K562 (cell line): Measurements from ENCODE around the gene LMO2. TPM values are rescaled to one million over a fixed set of nuclear protein-coding genes. Genes with fewer than 3 reads are reported as not detected.
A peak's percentile ranks its signal among the peaks of the same experiment; 100 is the strongest.

Experiments
- ATAC-seq: fragments of 200-7000 bp; cut with Tn5 transposase; 3 replicates; pipeline ENCODE4 v1.9.1; 2020; ENCODE audit warnings: moderate library complexity
- BruUV-seq: library from RNA; stranded (reverse); fragments of 400-500 nt; replicated peaks from 2 replicates; lab custom pipeline; 2021; lab: Mats Ljungman, UMichigan
- CTCF ChIA-PET: fragments of 300-600 bp; formaldehyde crosslinking; extraction: SDS; loops from one replicate; lab custom pipeline; 2021; ENCODE audit warnings: low intra/inter-chr PET ratio; lab: Yijun Ruan, JAX
- POLR2A ChIA-PET: fragments of 300-600, 350-650 bp; sonication (Branson Sonifier 250); formaldehyde crosslinking; extraction: SDS; loops from one replicate; lab custom pipeline; 2021; ENCODE audit warnings: antibody characterized with exemption, inconsistent platforms; lab: Yijun Ruan, JAX
- DNase-seq, 4 experiments: peaks; one replicate each; pipeline versions ENCODE4 v3.0.0 to v3.0.0-alpha.2; 2011 to 2018; ENCODE audit warnings: low spot score in 3 of 4, mixed read lengths in 3 of 4; ENCODE audit errors: extremely low read depth in 1 of 4
- FAIRE-seq: peaks from 2 replicates; lab custom pipeline; 2011; peaks lifted over from hg19 to GRCh38; lab: Jason Lieb, UNC
- H2AFZ ChIP-seq: 2 replicates; pipeline ENCODE4 v1.6.0; 2011; ENCODE audit warnings: low read depth, low read length, control low read depth, inconsistent platforms
- H3K27ac ChIP-seq: fragments of 200-600 bp; 3 replicates; pipeline ENCODE4 v1.8.0; 2011; ENCODE audit warnings: low read depth, mild to moderate bottlenecking, control low read depth, inconsistent platforms, low read length, moderate library complexity, mixed read lengths; ENCODE audit errors: extremely low read depth
- H3K27me3 ChIP-seq, 2 experiments: fragments of 300-600 bp in 1 of 2; 2 replicates in 1 of 2; 3 replicates in 1 of 2; pipeline versions ENCODE4 v1.6.0 to v1.8.0; 2011; ENCODE audit warnings: inconsistent platforms in 2 of 2, low read length in 2 of 2, mild to moderate bottlenecking in 1 of 2, mixed read lengths in 1 of 2, moderate library complexity in 1 of 2; ENCODE audit not compliant: control insufficient read depth in 2 of 2, insufficient read depth in 2 of 2
- H3K36me3 ChIP-seq: fragments of 300-600 bp; 3 replicates; pipeline ENCODE4 v1.8.0; 2011; ENCODE audit warnings: mild to moderate bottlenecking, low read length, inconsistent platforms; ENCODE audit not compliant: control insufficient read depth, insufficient read depth
- H3K4me1 ChIP-seq, 2 experiments: fragments of 200-600 bp in 1 of 2; replicated peaks in 1 of 2; 2 replicates in 1 of 2; 3 replicates in 1 of 2; pipeline versions ENCODE4 v1.5.1 to v1.8.0; 2011; ENCODE audit warnings: inconsistent platforms in 2 of 2, low read length in 2 of 2, mild to moderate bottlenecking in 1 of 2, mixed read lengths in 1 of 2, moderate library complexity in 1 of 2; ENCODE audit not compliant: control insufficient read depth in 2 of 2, insufficient read depth in 2 of 2
- H3K4me2 ChIP-seq: 2 replicates; pipeline ENCODE4 v1.6.1; 2011; ENCODE audit warnings: low read length, control low read depth, inconsistent platforms, mixed read lengths; ENCODE audit not compliant: insufficient read depth
- H3K4me3 ChIP-seq: fragments of 200-600 bp; sonication (generic), shearing (Covaris generic); 2 replicates; pipeline ENCODE4 v1.5.1; 2016; ENCODE audit warnings: control low read depth, inconsistent platforms
- H3K79me2 ChIP-seq: fragments of 200-600 bp; 3 replicates; pipeline ENCODE4 v1.8.0; 2011; ENCODE audit warnings: low read length, inconsistent platforms; ENCODE audit not compliant: control insufficient read depth, insufficient read depth
- H3K9ac ChIP-seq, 2 experiments: 2 replicates each; pipeline versions ENCODE4 v1.6.0 to v1.6.1; 2011; ENCODE audit warnings: low read depth in 2 of 2, low read length in 2 of 2, control low read depth in 1 of 2, inconsistent platforms in 1 of 2, mild to moderate bottlenecking in 1 of 2, mixed read lengths in 1 of 2; ENCODE audit not compliant: insufficient read depth in 1 of 2
- H3K9me1 ChIP-seq: one replicate; pipeline ENCODE4 v1.6.0; 2011; ENCODE audit warnings: inconsistent platforms, mild to moderate bottlenecking, low read length, moderate library complexity; ENCODE audit not compliant: control insufficient read depth, insufficient read depth
- H3K9me3 ChIP-seq: replicated peaks from 2 replicates; pipeline ENCODE4 v1.5.1; 2011; ENCODE audit warnings: low read depth, low read length, inconsistent platforms; ENCODE audit not compliant: control insufficient read depth, insufficient read depth
- H4K20me1 ChIP-seq: replicated peaks from 2 replicates; pipeline ENCODE4 v1.6.1; 2011; ENCODE audit warnings: low read length, inconsistent platforms, mixed read lengths; ENCODE audit not compliant: control insufficient read depth, insufficient read depth
- ARID1B ChIP-seq: fragments of 450-650 bp; IDR thresholded peaks from 2 replicates; pipeline ENCODE4 v1.6.1; 2016; ENCODE audit warnings: antibody characterized with exemption, mild to moderate bottlenecking, inconsistent platforms
- CBFA2T2 ChIP-seq: fragments of 450-650 bp; conservative IDR thresholded peaks from 2 replicates; pipeline ENCODE4 v1.6.1; 2017; ENCODE audit warnings: mild to moderate bottlenecking
- CBFA2T3 ChIP-seq: fragments of 450-650 bp; IDR thresholded peaks from 2 replicates; pipeline ENCODE4 v1.6.1; 2017
- CHD1 ChIP-seq: fragments of 200-600 bp; sonication (generic); IDR thresholded peaks from one replicate; pipeline ENCODE4 v1.6.1; 2012; ENCODE audit warnings: mild to moderate bottlenecking, moderate library complexity, low read length, inconsistent platforms
- CUX1 ChIP-seq: fragments of 200-800 bp; sonication (Bioruptor generic); IDR thresholded peaks from 2 replicates; pipeline ENCODE4 v1.6.1; 2016; ENCODE audit warnings: missing genetic modification characterization, missing compliant biosample characterization
- DMBX1 ChIP-seq: fragments of 250-450 bp; sonication (Bioruptor Pico); IDR thresholded peaks from 2 replicates; pipeline ENCODE4 v1.8.0; 2022; ENCODE audit warnings: inconsistent platforms, mild to moderate bottlenecking, moderate library complexity, borderline replicate concordance
- DPF2 ChIP-seq: fragments of 450-650 bp; IDR thresholded peaks from 2 replicates; pipeline ENCODE4 v1.6.1; 2016
- EP300 ChIP-seq: IDR thresholded peaks from 2 replicates; pipeline ENCODE4 v1.6.1; 2012; ENCODE audit warnings: low read length, improper control_type of control experiment
- ERF ChIP-seq: fragments of 450-650 bp; formaldehyde crosslinking; IDR thresholded peaks from 2 replicates; pipeline ENCODE4 v1.4.0; 2020; ENCODE audit warnings: mild to moderate bottlenecking, mixed read lengths
- FIP1L1 ChIP-seq: fragments of 200-400 bp; formaldehyde crosslinking; IDR thresholded peaks from 2 replicates; pipeline ENCODE4 v1.6.1; 2018; ENCODE audit warnings: mild to moderate bottlenecking, low read depth, low read length; ENCODE audit not compliant: poor library complexity, severe bottlenecking
- FOXM1 ChIP-seq, 2 experiments: fragments of 450-650 bp in 1 of 2; sonication (generic) in 1 of 2; formaldehyde crosslinking in 1 of 2; IDR thresholded peaks; 2 replicates each; pipeline versions ENCODE4 v1.6.1 to v1.9.0; 2017 to 2022; ENCODE audit warnings: low read depth in 2 of 2, mild to moderate bottlenecking in 2 of 2, missing genetic modification reagents in 1 of 2, moderate library complexity in 1 of 2
- MXD1 ChIP-seq: fragments of 250-450 bp; sonication (Bioruptor Pico); IDR thresholded peaks from 2 replicates; pipeline ENCODE4 v1.8.0; 2021; ENCODE audit warnings: borderline replicate concordance, mild to moderate bottlenecking, moderate library complexity; ENCODE audit not compliant: poor library complexity, severe bottlenecking
- MYC ChIP-seq, 2 experiments: fragments of 250-450 bp in 1 of 2; sonication (Bioruptor Pico) in 1 of 2; IDR thresholded peaks; 2 replicates each; pipeline versions ENCODE4 v1.5.1 to v1.6.1; 2012 to 2021; ENCODE audit warnings: low read depth in 2 of 2, borderline replicate concordance in 1 of 2, improper control_type of control experiment in 1 of 2, low read length in 1 of 2, mild to moderate bottlenecking in 1 of 2, moderate library complexity in 1 of 2
- NCOR1 ChIP-seq: fragments of 450-650 bp; IDR thresholded peaks from 2 replicates; pipeline ENCODE4 v1.6.1; 2016; ENCODE audit warnings: mild to moderate bottlenecking, moderate library complexity
- RBM39 ChIP-seq: fragments of 200-400 bp; formaldehyde crosslinking; optimal IDR thresholded peaks from 2 replicates; pipeline ENCODE3; 2018; ENCODE audit warnings: low read depth, low read length
- RCOR1 ChIP-seq, 2 experiments: IDR thresholded peaks; 2 replicates each; pipeline ENCODE4 v1.6.1; 2012; ENCODE audit warnings: low read depth in 2 of 2, low read length in 2 of 2, borderline replicate concordance in 1 of 2, improper control_type of control experiment in 1 of 2
- TAL1 ChIP-seq: fragments of 450-650 bp; IDR thresholded peaks from 2 replicates; pipeline ENCODE4 v1.6.1; 2016; ENCODE audit warnings: mild to moderate bottlenecking
- TCF3 ChIP-seq: sonication (generic); formaldehyde crosslinking; IDR thresholded peaks from 2 replicates; pipeline ENCODE4 v1.4.0; 2020; ENCODE audit warnings: mild to moderate bottlenecking, missing genetic modification reagents
- WGBS: fragments of 100-300 bp; shearing (Covaris generic); methylation state at CpG from one replicate; pipeline ENCODE4 v1.1.6; 2016; ENCODE audit warnings: low coverage, mixed read lengths; ENCODE audit not compliant: insufficient coverage; ENCODE audit errors: missing lambda C conversion rate; 5-methylcytosine and 5-hydroxymethylcytosine counted together
- in situ Hi-C: fragments of 300-500 bp; cut with MboI; formaldehyde crosslinking; loops from 4 replicates; pipeline ENCODE4 v1.15.0; 2018; ENCODE audit warnings: inconsistent platforms, mixed read lengths
- intact Hi-C: fragments of 100-400 bp; cut with micrococcal nuclease; formaldehyde crosslinking; loops from 2 replicates; pipeline ENCODE4 v1.14.2; 2022
- polyA plus RNA-seq, 8 experiments: library from polyadenylated mRNA; depleted of rRNA in 4 of 8; stranded (reverse) in 5 of 8; unstranded in 3 of 8; fragments of >200 nt; fragmentation: Nextera tagmentation in 2 of 8; fragmentation: Illumina TruSeq in 1 of 8; extraction: Ambion mirVana in 2 of 8; extraction: Trizol in 1 of 8; gene quantifications; 2 replicates each; pipeline versions ENCODE4 v1.2.1 to v1.2.3, GENCODE V29; 2011 to 2014; ENCODE audit warnings: inconsistent platforms in 1 of 8, missing spikeins in 1 of 8
- total RNA-seq, 7 experiments: library from RNA; depleted of rRNA in 6 of 7; stranded (reverse); fragments of >200 nt in 6 of 7; fragmentation: Illumina TruSeq in 2 of 7; extraction: Trizol in 2 of 7; gene quantifications; 2 replicates each; pipeline versions ENCODE4 v1.2.1 to v1.2.3, GENCODE V29; 2011 to 2021; ENCODE audit warnings: low replicate concordance in 1 of 7

The LMO2 gene
- total and polyA plus RNA-seq, 9 of the 15 experiments (the other 6 are each of a cell fraction or from before 2014, with no cell fraction given) = 6.9 to 126 (median 91.5) TPM

- Histone ChIP-seq H4K20me1 (no peaks in the 10 kb centered on the region), H3K79me2 (no peaks in the 10 kb centered on the region), H2AFZ (peak overlapping the region; percentile 80), H3K27me3 (no peaks in the 10 kb centered on the region), H3K4me3 (no peak overlapping the region), H3K9ac (0 out of 4 replicates have a peak overlapping the region, but pooled peaks of 1 of the 2 experiments have one; percentile 10), H3K9me3 (no peaks in the 10 kb centered on the region), H3K27ac (peak overlapping the region; percentile 42; the same call in 1 of the 3 replicates), H3K9me1 (no peaks in the 10 kb centered on the region), H3K36me3 (no peaks in the 10 kb centered on the region), H3K4me2 (peak overlapping the region; percentile 60), H3K4me1 (peaks cover 21 to 46% of the 10 kb centered on the region in 2 experiments)
- ChIA-PET CTCF (no interaction called here), POLR2A (interaction anchor here (0.7 to 2.6 kb wide), 6 partner anchors 10 to 38 kb away, joined by 3 to 9 read pairs (median 3); no protein-coding TSS in a partner anchor)
- DNase-seq (peak in 2 of 4 experiments; percentile 54 to 55), FAIRE-seq (peak; percentile 37), ATAC-seq (peak; percentile 62)
- in situ Hi-C loops = no loop called here
- BruUV-seq = no TSS peak
- 7% methylated on average over 3 of the region's 3 CpGs for WGBS
- intact Hi-C loops = no loop called here
- TF ChIP-seq ERF (CRISPR knock-in tag) (no peak), RCOR1 (IDR thresholded peaks at IDR 0.05; ENCODE audit: borderline replicate concordance in 1 of 2, low read depth in 2 of 2, low read length in 2 of 2) (peak in 1 of 2 experiments; percentile 44; a peak in 2 of 4 replicates), DMBX1 (CRISPR knock-in tag) (0 out of 2 replicates have a peak, but pooled peaks have one; percentile 29), EP300 (peak; percentile 35; the same call in 1 of the 2 replicates), CUX1 (CRISPR knock-in tag) (no peak), CBFA2T3 (peak; percentile 81), CHD1 (no peak), CBFA2T2 (peak; percentile 63), FIP1L1 (no peak), FOXM1 (IDR thresholded peaks at IDR 0.05; ENCODE audit: low read depth) (peak; percentile 31; the same call in 1 of the 2 replicates), FOXM1 (CRISPR knock-in tag; IDR thresholded peaks at IDR 0.05; ENCODE audit: low read depth) (no peak), TCF3 (CRISPR knock-in tag) (peak; percentile 80), ARID1B (peak; percentile 86), DPF2 (peak; percentile 75; the same call in 1 of the 2 replicates), RBM39 (no peak), TAL1 (peak; percentile 64), NCOR1 (peak; percentile 65), MYC (IDR thresholded peaks at IDR 0.05; ENCODE audit: low read depth, low read length) (no peak), MYC (CRISPR knock-in tag; IDR thresholded peaks at IDR 0.05; ENCODE audit: borderline replicate concordance, low read depth) (no peak), MXD1 (CRISPR knock-in tag) (no peak)
Observed at GRCh38 chr11:33898957-33899356, 7.1 kb upstream of the LMO2 start.
